ENCODE data around the gene ADK. TPM values are rescaled to one million over a fixed set of nuclear protein-coding genes. Genes with fewer than 3 reads are reported as not detected.

ADK gene
- total RNA-seq, 3 donors from 2014 or later, result 13.8 to 24.0 (median 22.9) TPM

GRCh38 chr10:74745449-74745848, 594.4 kb downstream of the ADK start:
- H3K4me3 ChIP-seq, result no peak overlapping the region
- no peaks in the 10 kb centered on the region for H3K4me1 ChIP-seq (ENCODE audit: low read depth)
- no peaks in the 10 kb centered on the region for H3K9me3 ChIP-seq
- no peaks in the 10 kb centered on the region for H3K36me3 ChIP-seq (ENCODE audit: low read depth)
- TF ChIP-seq CTCF (IDR thresholded peaks at IDR 0.05), result no peak
- DNase-seq (no peak), ATAC-seq (no peak)
- intact Hi-C loops (cut with DNase I, micrococcal nuclease), result no loop called here

GRCh38 chr10:74746813-74747212, 595.8 kb downstream of the ADK start:
- no peaks in the 10 kb centered on the region for H3K36me3 ChIP-seq (ENCODE audit: low read depth)
- H3K4me1 ChIP-seq (ENCODE audit: low read depth), result no peaks in the 10 kb centered on the region
- no peak for TF ChIP-seq CTCF (IDR thresholded peaks at IDR 0.05)
- H3K9me3 ChIP-seq, result no peaks in the 10 kb centered on the region
- ATAC-seq, result no peak
- no peak overlapping the region for H3K4me3 ChIP-seq
- DNase-seq, result no peak
- intact Hi-C loops (cut with DNase I, micrococcal nuclease), result no loop called here

- ATAC-seq (no peak), DNase-seq (no peak)
- no peak for TF ChIP-seq CTCF (IDR thresholded peaks at IDR 0.05)
- H3K4me3 ChIP-seq, result no peak overlapping the region
- intact Hi-C loops (cut with DNase I, micrococcal nuclease), result no loop called here
- no peaks in the 10 kb centered on the region for H3K36me3 ChIP-seq (ENCODE audit: low read depth)
- no peaks in the 10 kb centered on the region for H3K9me3 ChIP-seq
- no peaks in the 10 kb centered on the region for H3K4me1 ChIP-seq (ENCODE audit: low read depth)
These were observed 597.5 kb downstream of the ADK start for GRCh38 chr10:74748468-74749031.

- ATAC-seq, result peak; percentile 18
- intact Hi-C loops (cut with DNase I, micrococcal nuclease), result no loop called here
- H3K36me3 ChIP-seq (ENCODE audit: low read depth), result no peaks in the 10 kb centered on the region
- no peaks in the 10 kb centered on the region for H3K4me1 ChIP-seq (ENCODE audit: low read depth)
- no peak for DNase-seq
- no peaks in the 10 kb centered on the region for H3K9me3 ChIP-seq
- no peak overlapping the region for H3K4me3 ChIP-seq
- no peak for TF ChIP-seq CTCF (IDR thresholded peaks at IDR 0.05)
These were observed 599.8 kb downstream of the ADK start for GRCh38 chr10:74750848-74751274.

- DNase-seq (no peak), ATAC-seq (no peak)
- TF ChIP-seq CTCF (IDR thresholded peaks at IDR 0.05), result no peak
- Histone ChIP-seq H3K4me3 (no peak overlapping the region), H3K9me3 (no peaks in the 10 kb centered on the region), H3K36me3 (ENCODE audit: low read depth) (no peaks in the 10 kb centered on the region), H3K4me1 (ENCODE audit: low read depth) (no peaks in the 10 kb centered on the region)
- intact Hi-C loops (cut with DNase I, micrococcal nuclease), result no loop called here
These were observed 601.5 kb downstream of the ADK start for GRCh38 chr10:74752371-74753040.
